NCI-H2029 (cell line): Measurements from ENCODE around the gene TEFM.
"Not testable (repeated sequence)": the region's sequence is repeated elsewhere in the genome, so short reads cannot be mapped to it uniquely, and the experiment has no call there.

Experiments used
- DNase-seq: peaks from one replicate; lab custom pipeline; 2025; lab: John Stamatoyannopoulos, UW

The TEFM gene, protein sequence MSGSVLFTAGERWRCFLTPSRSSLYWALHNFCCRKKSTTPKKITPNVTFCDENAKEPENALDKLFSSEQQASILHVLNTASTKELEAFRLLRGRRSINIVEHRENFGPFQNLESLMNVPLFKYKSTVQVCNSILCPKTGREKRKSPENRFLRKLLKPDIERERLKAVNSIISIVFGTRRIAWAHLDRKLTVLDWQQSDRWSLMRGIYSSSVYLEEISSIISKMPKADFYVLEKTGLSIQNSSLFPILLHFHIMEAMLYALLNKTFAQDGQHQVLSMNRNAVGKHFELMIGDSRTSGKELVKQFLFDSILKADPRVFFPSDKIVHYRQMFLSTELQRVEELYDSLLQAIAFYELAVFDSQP

DNA sequence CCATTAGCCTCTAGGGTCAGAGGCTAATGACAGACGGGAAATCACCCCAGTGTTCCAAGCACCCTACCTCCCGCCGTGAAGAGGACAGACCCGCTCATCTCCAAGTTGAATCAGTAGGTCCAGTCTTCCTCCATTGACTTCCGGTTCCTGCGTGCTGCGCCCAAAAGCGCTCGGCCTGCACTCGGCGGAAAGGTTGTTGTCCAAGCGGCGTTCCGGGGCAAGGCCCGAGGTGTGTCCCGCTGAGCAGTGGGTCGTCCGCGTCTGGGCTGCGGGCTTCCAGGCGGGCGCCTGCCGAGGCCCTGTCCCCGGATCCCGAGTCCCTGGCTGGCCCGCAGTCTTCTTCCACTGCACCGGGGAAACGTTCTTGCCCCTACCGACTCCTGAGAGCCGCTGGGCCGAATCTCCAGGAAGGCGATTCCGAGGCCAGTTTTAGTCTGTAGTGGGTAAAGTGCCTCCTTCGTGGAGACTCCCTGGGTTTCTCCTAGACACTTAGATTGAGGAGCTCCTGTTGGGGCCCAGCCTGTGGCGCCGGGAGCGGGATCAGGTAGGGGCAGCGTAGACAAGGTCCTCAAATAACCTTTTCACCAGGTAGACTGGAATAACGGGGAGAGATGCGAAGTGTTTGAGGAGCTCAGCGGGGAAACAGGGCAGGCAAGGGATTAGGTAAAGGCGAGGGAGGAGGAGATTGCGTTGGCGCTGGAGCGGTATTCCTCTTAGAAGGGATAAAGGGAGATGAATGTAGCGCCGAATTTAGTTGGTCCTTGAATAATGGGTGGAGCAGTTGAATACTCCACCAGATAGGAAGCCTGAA lies at the start of gene TEFM:
TSS of gene TEFM (minus strand) at position 138 of the 811 bp plus-strand sequence. CDS start at position 98, 40 bp downstream.
- DNase-seq: peak; percentile 77

DNA sequence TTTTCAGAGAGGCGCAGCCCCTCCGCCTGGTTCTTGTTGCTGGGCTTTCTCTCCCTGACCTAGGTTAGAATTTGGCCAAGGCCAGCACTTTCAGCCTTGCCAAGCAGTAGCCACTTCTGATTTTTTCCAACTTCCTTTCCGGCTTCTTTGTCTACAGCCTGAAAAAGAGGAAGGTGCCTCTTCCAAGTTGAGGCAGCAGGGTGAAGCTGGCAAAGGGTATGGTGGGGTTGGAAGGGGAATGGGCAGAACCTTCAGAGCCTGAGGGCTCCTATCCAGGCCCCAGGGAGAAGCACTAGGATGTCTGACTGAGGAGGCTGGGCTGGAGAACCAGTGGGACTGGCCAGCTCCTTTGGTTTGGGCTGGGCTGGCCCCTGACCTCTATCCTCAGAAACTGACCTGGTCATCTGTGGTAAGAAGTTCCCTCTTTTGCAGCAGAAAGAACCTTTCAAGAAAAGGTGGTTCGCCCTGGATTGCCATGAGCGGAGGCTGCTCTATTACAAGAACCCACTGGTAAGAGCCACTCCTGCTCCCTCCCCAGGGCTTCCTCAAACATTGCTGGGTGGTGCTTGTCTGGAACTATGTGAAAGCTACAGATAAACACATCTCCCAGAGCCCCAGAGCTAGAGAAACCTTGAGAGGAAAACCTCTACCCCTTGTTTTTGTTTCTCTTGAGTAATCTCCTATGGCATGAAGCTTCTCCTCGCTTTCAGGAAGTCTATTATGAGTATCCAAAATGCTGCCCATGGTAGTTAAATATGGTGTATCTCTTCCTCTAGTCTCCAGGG lies 48.2 kb upstream of the TEFM start:
- no peak for DNase-seq

DNA sequence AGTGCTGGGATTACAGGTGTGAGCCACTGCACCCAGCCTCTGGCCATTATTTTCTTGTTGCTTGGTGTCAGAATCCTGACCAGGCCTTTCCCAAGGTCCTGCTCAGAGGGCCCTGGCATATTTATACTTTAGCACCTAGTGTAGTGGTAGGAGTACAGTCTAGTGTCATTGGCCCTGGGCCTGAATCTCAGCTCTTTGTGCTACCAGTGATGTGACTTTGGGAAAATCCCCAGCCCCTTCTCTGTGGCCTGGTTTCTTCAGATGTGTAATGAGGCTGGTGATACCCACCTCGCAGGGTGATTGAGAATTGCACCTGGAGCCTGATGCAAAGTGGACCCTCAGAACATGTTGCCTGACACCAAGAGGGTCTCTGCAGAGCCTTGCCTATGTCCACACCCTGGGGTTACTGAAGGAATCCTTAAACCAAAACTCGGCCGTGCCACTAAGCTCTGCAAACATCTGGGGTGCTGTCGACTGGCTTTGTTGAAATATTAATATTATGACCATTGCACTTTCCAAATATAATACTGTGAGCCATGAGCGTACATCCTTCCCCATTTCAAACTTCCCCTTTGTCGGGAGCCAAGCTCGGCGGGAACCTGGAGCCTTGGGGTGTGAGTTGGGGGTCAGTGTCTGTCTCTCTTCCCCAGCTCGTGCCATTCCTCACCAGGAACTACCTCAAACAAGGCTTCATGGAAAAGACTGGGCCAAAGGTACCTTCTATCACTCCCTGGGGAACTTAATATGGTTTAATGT lies 46.8 kb upstream of the TEFM start:
- DNase-seq: no peak

DNA sequence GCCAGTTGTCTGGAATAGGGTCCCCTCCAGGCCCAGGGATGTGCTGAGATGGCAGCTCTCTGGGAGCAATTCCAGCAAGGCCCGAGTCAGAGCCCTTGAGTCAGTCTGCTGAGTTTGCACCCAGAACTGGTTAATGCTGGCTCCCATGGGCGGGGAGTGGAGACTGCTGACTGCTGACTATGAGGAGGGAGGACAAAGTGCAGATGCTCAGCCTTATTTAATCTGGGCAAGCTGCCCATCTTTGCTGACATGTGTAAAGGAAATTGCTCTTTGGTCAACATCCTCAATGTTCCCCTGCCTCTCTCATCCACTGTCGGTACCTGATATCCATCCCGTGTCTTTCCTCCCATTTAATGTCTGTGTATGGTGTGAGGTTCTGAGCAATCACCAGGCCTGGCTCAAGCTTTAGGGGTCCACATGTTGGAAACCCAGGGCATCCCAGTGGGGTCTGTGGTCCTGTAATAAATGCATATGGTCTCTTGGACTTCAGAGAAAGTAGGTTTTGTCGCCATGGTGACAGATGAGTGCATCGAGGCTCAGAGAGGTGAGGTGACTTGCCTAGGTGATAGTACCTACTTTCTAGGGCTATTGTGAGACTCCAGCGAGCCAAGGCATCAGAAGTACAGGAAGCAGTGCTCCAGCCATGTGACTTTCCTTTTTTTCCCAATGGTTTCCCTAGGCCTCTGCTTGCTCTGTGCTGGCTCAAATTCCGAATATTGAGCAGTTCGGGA lies 44.8 kb upstream of the TEFM start:
- DNase-seq: peak; percentile 95

DNA sequence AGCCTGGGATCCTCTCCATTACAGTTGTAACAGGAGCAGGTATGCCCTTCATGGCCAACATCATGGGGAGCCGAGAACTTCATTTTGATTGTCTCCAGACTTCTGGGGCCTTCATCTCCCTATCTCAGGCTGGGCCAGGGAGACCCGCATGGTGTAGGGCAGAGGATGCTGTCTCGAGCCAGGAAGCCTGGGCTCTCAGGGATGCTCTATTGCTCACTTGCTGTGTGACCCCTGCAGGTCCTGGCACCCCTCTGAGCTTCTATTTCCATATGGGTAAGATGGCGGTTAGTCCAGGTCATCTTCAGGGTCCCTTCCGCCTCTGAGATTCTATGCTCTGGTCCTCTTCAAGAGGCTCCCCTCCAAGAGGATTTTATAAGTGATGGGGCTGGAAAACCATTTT lies 44.2 kb upstream of the TEFM start:
- no peak for DNase-seq

DNA sequence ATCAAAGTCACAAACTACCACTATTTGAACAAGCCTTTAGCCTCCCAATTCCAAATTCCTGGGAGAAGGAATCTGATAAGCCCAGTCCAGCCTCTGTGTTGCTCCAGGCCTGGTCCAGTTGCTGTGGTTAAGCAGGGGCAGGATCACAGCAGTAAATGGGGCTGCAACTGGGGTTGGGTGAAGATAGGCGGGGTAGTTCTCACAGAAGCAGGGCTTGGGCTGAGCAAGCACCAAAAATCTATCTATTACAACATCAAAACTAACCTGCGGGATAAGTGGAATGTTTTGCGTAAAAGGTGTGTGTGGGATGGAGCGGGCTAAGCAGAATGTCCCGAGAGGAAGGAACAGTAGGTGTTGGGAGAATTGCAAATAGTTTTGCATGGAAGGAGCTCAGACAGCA lies 41.8 kb upstream of the TEFM start:
- no peak for DNase-seq

DNA sequence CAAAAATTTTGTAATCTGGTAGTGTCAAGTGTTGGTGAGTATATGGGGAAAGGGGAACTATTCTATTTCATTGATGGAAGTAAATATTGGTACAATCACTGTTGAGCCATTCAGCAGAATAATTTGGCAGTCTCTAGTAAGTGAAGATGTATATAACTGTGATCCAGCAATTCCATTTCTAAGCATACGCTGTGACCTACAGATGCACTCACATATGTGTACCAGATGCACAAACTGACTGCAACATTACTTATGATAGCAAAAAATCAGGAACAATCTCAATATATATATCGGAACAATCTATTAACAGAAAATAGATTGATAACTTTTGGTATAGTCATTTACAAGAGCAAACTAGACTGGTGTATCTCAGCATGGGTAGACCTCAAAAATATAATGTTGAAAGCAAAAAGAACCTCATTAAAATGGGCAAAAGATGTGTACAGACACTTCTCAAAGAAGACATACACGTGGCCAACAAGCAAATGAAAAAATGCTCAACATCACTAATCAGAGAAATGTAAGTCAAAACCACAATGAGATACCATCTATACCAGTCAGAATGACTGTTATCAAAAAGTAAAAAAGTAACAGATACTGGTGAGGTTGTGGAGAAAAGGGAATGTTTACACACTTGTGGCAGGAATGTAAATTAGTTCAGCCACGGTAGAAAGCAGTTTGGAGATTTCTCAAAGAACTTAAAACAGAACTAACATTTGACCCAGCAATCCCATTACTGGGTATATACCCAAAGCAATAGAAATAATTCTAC lies 36.5 kb upstream of the TEFM start:
- no peak for DNase-seq

DNA sequence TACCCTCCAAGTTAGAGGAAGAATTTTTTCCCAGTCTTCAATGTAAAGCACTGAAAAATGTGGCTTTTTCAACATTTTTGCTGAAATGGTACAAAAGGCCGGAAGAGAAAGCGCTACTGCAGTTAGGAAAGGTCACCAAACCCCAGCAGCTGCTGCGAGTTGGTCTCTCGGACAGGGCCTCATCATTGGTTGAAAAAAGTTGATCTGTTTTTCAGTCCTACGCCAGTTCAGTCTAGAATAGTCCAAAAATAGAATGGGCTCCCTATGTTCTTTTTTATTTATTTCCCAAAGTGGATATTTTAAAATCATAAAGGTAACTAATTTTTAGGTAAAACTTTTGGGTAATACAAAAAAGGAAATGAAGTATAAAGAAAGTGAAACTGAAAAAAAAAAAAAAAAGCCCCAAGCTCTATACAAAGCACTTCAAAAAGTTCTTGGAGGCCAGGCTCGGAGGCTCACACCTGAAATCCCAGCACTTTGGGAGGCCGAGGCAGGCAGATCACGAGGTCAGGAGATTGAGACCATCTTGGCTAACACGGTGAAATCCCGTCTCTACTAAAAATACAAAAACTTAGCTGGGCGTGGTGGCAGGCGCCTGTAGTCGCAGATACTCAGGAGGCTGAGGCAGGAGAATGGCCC lies 33.1 kb upstream of the TEFM start:
- no peak for DNase-seq

DNA sequence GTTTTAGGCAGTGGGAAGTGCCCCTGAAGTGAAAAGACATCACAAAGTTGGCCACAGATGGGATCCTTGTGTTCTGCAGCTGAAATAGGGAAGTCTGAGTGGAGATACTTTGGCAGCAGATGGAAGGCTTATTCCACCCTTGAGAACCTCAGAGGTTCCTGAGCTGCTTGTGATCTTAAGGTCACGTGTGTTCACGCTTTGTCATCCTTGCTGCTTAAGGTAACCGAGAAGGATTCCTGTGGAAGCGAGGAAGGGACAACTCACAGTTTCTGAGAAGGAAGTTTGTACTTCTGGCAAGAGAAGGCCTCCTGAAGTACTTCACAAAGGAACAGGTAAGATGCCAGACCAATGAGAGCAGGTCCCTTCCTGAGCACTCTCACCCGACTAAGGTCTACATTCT lies 27.9 kb upstream of the TEFM start:
- no peak for DNase-seq

DNA sequence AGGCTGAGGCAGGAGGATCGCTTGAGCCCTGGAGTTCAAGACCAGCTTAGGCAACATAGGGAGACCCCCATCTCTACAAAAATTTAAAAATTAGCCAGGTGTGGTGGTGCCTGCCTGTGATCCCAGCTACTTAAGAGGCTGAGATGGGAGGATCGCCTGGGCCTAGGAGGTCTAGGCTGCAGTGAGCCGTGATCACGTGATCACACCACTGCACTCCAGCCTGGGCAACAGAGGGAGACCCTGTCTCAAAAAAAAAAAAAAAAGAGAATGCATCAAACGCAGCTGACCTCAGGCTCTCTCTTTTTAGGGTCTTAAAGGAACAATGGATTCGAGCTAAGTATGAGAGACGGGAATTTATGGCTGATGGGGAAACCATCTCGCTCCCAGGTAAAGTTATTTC lies 25.5 kb upstream of the TEFM start:
- DNase-seq: not testable (repeated sequence)

DNA sequence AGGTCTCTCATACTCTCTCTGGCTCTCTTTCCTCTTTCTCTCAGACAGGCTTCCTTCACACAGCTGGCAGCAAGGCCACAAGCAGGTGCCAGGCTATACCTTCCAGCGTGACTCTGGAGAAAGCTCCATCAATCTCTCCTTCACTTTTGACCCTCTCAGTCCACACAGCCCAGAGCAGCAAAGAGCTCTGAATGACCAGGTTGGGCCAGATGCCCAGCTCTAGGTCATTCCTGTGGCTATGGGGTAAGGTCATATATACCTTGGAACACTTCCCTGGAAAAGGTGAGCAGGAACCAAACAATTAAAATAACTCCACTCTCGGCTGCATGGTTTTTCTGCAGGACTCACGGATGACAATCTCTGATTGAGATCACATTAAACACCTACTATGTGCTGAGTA lies 24.5 kb upstream of the TEFM start:
- DNase-seq: no peak

DNA sequence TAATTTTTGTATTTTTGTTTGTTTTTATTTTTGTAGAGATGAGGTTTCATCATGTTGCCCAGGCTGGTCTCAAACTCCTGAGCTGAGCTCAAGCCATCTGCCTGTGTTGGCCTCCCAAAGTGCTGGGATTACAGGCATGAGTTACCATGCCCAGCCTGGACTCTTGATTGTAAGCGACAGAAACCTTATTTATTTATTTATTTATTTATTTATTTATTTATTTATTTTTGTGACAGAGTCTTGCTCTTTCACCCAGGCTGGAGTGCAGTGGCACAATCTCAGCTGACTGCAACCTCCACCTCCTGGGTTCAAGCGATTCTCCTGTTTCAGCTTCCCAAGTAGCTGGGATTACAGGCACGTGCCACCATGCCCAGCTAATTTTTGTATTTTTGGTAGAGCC lies 23.8 kb upstream of the TEFM start:
- not testable (repeated sequence) for DNase-seq

DNA sequence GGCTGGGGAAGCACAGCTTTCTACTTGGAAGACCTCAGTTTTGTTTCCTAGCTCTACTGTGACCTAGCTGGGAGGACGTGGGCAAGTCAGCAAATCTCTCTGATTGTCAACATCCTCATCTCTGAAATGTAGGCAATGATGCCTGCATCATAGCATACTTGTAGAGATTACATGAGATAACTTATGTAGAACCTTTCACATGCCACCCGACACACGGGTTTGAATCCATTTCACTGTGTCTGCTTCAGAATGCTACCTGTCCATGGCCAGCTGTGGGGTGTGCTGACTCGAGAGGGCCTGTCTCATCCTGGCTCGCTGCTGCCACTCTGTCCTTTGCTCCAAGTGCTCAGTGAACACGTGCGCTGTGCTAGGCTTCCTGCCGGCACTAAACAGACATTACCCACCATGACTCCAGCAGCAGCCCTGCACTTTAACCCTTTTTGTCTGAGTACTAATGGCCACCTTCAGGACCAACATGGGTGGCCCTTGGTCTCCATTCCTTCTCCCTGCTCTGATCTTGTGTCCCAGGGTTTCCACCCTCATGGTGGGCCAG lies 23.1 kb upstream of the TEFM start:
- no peak for DNase-seq

DNA sequence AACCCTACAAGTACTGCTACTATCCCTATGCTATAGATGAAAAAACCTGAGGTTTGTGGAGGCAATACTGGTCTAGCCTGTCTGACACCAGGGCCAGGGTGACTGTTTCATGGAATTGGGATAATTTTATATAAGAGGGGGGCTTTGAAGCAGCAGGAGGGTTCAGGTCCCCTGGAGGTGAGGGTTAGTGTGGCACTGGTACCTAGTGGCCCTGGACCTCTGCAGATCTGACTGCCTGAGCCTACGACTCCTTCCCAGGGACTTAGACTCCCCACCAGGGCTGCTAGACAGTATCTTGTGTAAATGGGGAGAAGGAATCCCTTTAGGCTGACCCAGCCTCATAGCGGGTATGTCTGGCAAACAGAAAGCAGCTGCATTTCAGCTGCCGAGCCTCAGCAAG lies 22.5 kb upstream of the TEFM start:
- DNase-seq: no peak

DNA sequence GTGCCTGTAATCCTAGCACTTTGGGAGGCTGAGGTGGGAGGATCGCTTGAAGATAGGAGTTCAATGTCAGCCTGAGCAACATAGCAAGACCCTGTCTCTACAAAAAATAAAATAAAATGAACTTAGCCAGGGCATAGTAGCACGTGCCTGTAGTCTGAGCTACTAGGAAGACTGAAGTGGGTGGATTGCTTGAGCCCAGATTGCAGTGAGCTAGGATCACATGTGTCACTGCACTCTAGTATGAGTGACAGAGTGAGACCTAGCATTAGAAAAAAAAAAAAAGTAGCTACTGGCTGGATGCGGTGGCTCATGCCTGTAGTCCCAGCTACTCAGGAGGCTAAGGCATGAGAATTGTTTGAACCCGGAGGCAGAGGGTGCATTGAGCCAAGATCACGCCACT lies 21.7 kb upstream of the TEFM start:
- DNase-seq: no peak

DNA sequence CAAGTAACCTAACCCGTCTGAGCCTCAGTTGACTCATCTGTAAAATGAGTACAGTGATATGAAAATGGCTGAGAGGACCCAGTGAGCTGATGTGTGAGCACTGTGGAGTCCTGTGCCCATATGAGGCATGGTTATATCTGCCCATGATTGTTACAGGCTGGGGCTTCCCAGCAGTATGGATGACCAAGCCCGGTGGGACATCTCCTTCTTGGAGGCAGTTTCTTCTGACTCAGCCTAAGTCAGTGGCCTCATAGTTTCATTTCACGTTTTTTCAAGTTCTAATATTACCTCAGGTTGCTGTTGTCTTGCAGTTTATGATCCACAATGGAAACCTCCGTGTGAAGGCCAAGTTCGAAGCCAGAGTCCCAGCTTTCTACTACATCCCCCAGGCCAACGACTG lies 20.5 kb upstream of the TEFM start:
- no peak for DNase-seq

DNA sequence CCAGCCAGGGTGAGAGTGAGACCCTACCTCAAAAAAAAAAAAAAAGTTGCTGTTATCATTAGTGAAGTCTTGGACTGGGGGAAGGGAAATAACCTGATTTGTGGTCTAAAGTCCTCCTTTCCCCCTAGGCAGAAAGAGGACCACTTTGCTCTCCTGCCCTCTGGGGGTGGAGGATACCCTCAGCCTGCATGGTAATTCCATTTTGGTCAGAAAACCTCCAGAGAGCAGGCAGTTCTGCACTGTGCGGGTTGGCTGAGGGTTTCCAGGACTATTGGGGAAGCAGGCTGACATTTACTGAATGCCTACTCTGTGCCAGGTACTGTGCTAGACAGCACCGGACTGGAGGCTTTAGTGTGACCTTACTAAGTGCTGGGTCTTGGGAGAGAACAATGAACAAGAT lies 18.3 kb upstream of the TEFM start:
- no peak for DNase-seq

DNA sequence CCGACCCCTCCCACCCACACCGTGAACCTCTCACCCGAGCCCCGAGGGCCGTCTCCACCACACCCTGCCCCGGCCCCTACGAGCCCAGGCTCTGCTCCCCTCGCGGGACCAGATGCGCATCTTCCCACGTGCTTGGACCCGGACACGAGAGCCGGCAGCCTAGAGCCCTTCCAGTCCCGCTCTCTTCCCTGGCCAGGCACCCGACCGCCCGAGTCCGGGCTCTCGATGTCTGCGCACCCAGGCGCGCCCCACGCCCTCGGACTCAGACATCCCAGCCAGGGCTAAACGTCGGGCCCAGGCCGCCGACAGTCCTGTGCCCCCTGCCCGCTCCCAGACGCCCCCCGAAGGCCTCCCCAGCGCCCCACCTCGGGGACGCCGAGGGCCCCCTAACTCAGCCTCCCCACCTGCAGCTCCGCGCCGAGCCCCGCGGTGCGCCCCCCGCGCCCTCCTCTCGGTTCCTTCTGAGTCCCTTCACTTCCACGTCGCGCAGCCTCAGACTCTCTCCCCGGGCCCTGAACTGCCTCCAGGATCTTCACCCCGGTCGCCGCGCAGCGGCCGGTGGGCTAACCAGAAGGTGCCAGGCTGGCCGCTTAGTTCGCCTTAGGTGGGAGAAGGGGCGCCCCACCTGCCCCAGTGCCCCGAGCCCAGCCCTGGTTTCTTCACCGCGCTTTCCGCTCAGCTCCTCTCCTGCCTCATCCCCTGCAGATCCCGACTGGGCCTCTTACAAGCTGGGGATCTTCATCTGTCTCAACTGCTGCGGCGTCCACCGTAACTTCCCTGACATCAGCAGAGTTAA lies 16.4 kb upstream of the TEFM start:
- no peak for DNase-seq
